Measurements from ENCODE around the gene SIX5. TPM values are rescaled to one million over a fixed set of nuclear protein-coding genes. Genes with fewer than 3 reads are reported as not detected.

The SIX5 gene
- total RNA-seq, 2 donors from 2014 or later = 41.6 to 46.4 TPM

DNA sequence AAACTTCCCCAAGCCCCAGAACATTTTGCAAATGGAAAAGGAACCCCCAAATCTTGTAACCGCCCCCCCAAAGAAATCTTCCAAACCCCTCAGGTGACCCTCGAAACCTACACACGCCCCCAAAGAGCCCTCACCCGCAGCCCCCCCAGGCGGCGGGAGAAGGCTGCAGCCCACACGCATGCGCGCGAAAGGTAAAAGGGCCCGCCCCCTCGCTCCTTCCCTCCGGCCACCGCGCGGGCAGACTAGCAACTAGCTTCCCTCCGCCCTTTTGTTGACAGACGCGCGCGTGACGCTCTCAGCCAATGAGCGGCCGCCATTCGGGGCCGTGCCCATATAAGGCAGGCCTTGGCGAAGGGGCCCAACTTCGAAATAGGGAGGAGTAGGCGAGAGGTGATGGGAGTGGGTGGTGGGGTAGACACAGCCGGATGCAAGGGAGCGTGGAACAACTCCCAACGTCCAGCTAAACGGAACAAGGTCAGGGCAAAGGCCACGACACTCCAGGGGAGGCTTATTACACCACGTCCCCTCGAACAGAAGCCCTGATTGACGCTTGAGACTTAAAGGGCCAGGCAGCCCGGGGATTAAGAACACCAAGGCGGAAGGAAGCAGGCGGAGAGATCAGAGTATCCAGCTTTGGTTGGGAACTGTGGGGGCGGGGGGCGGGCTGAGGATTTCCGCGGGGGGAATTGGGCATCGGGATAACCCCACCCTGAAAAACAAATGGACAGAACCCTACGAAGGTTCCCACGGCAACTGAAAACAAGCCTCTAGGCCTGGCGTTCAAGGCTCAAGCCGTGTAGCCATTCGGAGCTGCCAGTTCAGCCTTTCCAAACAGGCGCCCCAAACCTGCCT lies 51.7 kb downstream of the SIX5 start:
- Histone ChIP-seq H3K36me3 (ENCODE audit: control insufficient read depth, insufficient read depth, low read length) (peaks cover 24% of the 10 kb centered on the region), H3K4me1 (ENCODE audit: control insufficient read depth, insufficient read depth, low read length) (peaks cover 5% of the 10 kb centered on the region), H3K27ac (ENCODE audit: low read depth, low read length) (peak overlapping the region; percentile 89), H3K4me3 (ENCODE audit: low read length) (peak overlapping the region; percentile 91), H3K9me3 (ENCODE audit: control insufficient read depth, low read length) (no peaks in the 10 kb centered on the region), H3K9ac (ENCODE audit: extremely low read depth, low read length, poor library complexity, severe bottlenecking) (peak overlapping the region; percentile 95), H3K27me3 (ENCODE audit: control insufficient read depth, insufficient read depth, low read length, poor library complexity, severe bottlenecking) (no peaks in the 10 kb centered on the region)
- Mint-ChIP-seq H3K27me3 (ENCODE audit: insufficient read depth) (no peaks in the 10 kb centered on the region), H3K4me1 (peaks cover 26% of the 10 kb centered on the region), H3K36me3 (ENCODE audit: low read depth) (peaks cover 32% of the 10 kb centered on the region), H3K9me3 (no peaks in the 10 kb centered on the region), H3K4me3 (peak overlapping the region; percentile 92), H3K27ac (peak overlapping the region; percentile 99)
- TF ChIP-seq, protein P1, sequence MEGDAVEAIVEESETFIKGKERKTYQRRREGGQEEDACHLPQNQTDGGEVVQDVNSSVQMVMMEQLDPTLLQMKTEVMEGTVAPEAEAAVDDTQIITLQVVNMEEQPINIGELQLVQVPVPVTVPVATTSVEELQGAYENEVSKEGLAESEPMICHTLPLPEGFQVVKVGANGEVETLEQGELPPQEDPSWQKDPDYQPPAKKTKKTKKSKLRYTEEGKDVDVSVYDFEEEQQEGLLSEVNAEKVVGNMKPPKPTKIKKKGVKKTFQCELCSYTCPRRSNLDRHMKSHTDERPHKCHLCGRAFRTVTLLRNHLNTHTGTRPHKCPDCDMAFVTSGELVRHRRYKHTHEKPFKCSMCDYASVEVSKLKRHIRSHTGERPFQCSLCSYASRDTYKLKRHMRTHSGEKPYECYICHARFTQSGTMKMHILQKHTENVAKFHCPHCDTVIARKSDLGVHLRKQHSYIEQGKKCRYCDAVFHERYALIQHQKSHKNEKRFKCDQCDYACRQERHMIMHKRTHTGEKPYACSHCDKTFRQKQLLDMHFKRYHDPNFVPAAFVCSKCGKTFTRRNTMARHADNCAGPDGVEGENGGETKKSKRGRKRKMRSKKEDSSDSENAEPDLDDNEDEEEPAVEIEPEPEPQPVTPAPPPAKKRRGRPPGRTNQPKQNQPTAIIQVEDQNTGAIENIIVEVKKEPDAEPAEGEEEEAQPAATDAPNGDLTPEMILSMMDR (conservative IDR thresholded peaks at IDR 0.05) = no peak
- 1% methylated on average over 24 to 51 of the region's 51 CpGs for WGBS, 2 experiments (ENCODE audit: insufficient coverage in 1 of 2, insufficient read length in 1 of 2)
- peak; percentile 100 for DNase-seq

DNA sequence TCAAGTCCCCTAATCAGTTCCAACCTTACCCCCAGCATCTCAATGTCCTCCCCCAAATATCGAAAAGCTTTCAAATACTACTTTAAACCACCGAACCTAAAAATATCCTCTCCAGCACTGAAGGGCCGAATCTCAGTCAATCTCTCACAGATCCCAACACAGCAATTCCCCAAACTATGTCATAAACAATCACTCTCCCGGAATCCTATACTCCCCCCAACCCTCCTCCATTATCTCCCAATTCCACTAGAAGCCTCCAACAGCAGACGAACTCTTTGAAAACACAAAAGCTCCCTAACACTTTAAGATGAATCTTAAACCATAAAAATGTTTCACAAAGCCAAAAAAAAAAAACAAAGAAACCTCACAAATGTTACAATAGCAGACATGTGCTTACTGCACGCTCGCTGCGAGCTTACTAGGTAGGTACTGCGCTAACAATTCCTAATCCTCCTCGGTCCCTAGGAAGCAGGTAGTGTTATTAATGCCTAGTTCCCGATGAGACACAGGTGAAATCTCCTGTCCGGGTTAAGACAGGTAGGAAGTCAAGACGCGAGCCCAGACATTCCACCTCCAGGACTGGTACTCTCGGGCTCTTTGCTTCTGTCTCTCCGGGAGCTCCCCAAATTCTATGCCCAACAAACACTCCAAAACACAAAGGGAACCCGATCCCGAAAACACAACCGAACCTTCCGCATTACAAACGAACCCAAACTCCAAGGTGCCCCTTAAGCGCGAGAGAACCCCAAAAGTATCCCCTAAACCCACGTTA lies 52.5 kb downstream of the SIX5 start:
- peaks cover 26% of the 10 kb centered on the region for H3K4me1 Mint-ChIP-seq
- TF ChIP-seq, protein P1 (conservative IDR thresholded peaks at IDR 0.05) = peak; percentile 19
- H3K9ac ChIP-seq (ENCODE audit: extremely low read depth, low read length, poor library complexity, severe bottlenecking) = peak overlapping the region; percentile 95
- peak overlapping the region; percentile 91 for H3K4me3 ChIP-seq (ENCODE audit: low read length)
- peaks cover 30% of the 10 kb centered on the region for H3K36me3 Mint-ChIP-seq (ENCODE audit: low read depth)
- peak overlapping the region; percentile 92 for H3K4me3 Mint-ChIP-seq
- 5 to 12% methylated on average over 14 to 24 of the region's 24 CpGs for WGBS, 2 experiments (ENCODE audit: insufficient coverage in 1 of 2, insufficient read length in 1 of 2)
- DNase-seq = peak; percentile 66
- peaks cover 21% of the 10 kb centered on the region for H3K36me3 ChIP-seq (ENCODE audit: control insufficient read depth, insufficient read depth, low read length)
- H3K27me3 Mint-ChIP-seq (ENCODE audit: insufficient read depth) = no peaks in the 10 kb centered on the region
- H3K27me3 ChIP-seq (ENCODE audit: control insufficient read depth, insufficient read depth, low read length, poor library complexity, severe bottlenecking) = no peaks in the 10 kb centered on the region
- no peaks in the 10 kb centered on the region for H3K9me3 ChIP-seq (ENCODE audit: control insufficient read depth, low read length)
- peak overlapping the region; percentile 99 for H3K27ac Mint-ChIP-seq
- peak overlapping the region; percentile 65 for H3K27ac ChIP-seq (ENCODE audit: low read depth, low read length)
- H3K4me1 ChIP-seq (ENCODE audit: control insufficient read depth, insufficient read depth, low read length) = peaks cover 5% of the 10 kb centered on the region
- H3K9me3 Mint-ChIP-seq = no peaks in the 10 kb centered on the region

DNA sequence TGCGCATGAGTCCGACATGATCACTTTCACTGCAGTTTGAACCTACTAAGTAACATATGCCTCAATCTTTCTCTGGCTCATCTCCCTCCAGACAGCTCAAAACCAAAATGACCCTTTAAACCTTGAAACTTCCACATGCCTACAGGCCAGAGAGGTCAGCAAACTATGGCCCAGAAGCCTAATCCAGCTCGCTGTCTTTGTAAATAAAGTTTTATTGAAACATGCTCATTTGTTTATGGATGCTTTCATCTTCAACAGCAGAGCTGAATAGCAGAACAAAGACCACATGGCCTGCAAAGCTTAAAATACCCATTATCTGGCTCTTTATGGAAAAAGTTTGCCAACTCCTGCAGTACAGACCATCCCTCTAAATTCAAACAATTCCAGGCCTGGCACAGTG lies 53.9 kb downstream of the SIX5 start:
- Histone ChIP-seq H3K9ac (ENCODE audit: extremely low read depth, low read length, poor library complexity, severe bottlenecking) (no peak overlapping the region), H3K36me3 (ENCODE audit: control insufficient read depth, insufficient read depth, low read length) (peaks cover 23% of the 10 kb centered on the region), H3K27ac (ENCODE audit: low read depth, low read length) (no peak overlapping the region), H3K4me3 (ENCODE audit: low read length) (no peak overlapping the region), H3K27me3 (ENCODE audit: control insufficient read depth, insufficient read depth, low read length, poor library complexity, severe bottlenecking) (no peaks in the 10 kb centered on the region), H3K9me3 (ENCODE audit: control insufficient read depth, low read length) (no peaks in the 10 kb centered on the region), H3K4me1 (ENCODE audit: control insufficient read depth, insufficient read depth, low read length) (peaks cover 5% of the 10 kb centered on the region)
- no peak overlapping the region for H3K4me3 Mint-ChIP-seq
- peaks cover 31% of the 10 kb centered on the region for H3K36me3 Mint-ChIP-seq (ENCODE audit: low read depth)
- peak overlapping the region; percentile 59 for H3K27ac Mint-ChIP-seq
- peaks cover 26% of the 10 kb centered on the region for H3K4me1 Mint-ChIP-seq
- 88 to 99% methylated on average over 2 to 3 of the region's 3 CpGs for WGBS, 2 experiments (ENCODE audit: insufficient coverage in 1 of 2, insufficient read length in 1 of 2)
- no peaks in the 10 kb centered on the region for H3K27me3 Mint-ChIP-seq (ENCODE audit: insufficient read depth)
- TF ChIP-seq, protein P1 (conservative IDR thresholded peaks at IDR 0.05) = no peak
- no peak for DNase-seq
- H3K9me3 Mint-ChIP-seq = no peaks in the 10 kb centered on the region

Other genes with a start within 250 kb of the SIX5 start
- 10 to 100 TPM; 12.9 to 15.4 TPM for gene OPA3, start 184.4 kb downstream of the SIX5 start, total RNA-seq
- not detected for gene GPR4, start 167.0 kb downstream of the SIX5 start, total RNA-seq
- 10 to 100 TPM; 42.9 to 79.3 TPM for gene EML2, start 129.9 kb downstream of the SIX5 start, total RNA-seq
- gene GIPR, start 101.0 kb downstream of the SIX5 start, total RNA-seq = 10 to 100 TPM; 10.8 to 14.6 TPM
- gene SNRPD2, start 77.3 kb downstream of the SIX5 start, total RNA-seq = 100 to 1,000 TPM; 644 to 654 TPM
- 10 to 100 TPM; 11.0 to 15.9 TPM for gene QPCTL, start 76.6 kb downstream of the SIX5 start, total RNA-seq
- gene FBXO46, start 38.4 kb downstream of the SIX5 start, total RNA-seq = 10 to 100 TPM; 36.5 to 42.8 TPM
- gene MEIOSIN, start 35.8 kb downstream of the SIX5 start, total RNA-seq = not detected
- gene DMPK, start 13.2 kb upstream of the SIX5 start, total RNA-seq = 10 to 100 TPM; 58.8 to 75.9 TPM
- gene DMWD, start 23.6 kb upstream of the SIX5 start, total RNA-seq = 10 to 100 TPM; 86.4 to 86.9 TPM
- gene RSPH6A, start 46.1 kb upstream of the SIX5 start, total RNA-seq = under 1 TPM; 0.53 TPM
- 100 to 1,000 TPM; 104 to 119 TPM for gene SYMPK, start 93.9 kb upstream of the SIX5 start, total RNA-seq
- 10 to 100 TPM; 54.2 to 58.1 TPM for gene FOXA3, start 95.1 kb upstream of the SIX5 start, total RNA-seq
- 10 to 100 TPM; 23.8 to 30.3 TPM for gene IRF2BP1, start 116.9 kb upstream of the SIX5 start, total RNA-seq
- 10 to 100 TPM; 13.6 to 19.9 TPM for gene MYPOP, start 133.4 kb upstream of the SIX5 start, total RNA-seq
- gene NANOS2, start 145.5 kb upstream of the SIX5 start, total RNA-seq = not detected
- under 1 TPM; 0.64 to 0.91 TPM for gene NOVA2, start 204.6 kb upstream of the SIX5 start, total RNA-seq
- gene CCDC61, start 226.2 kb upstream of the SIX5 start, total RNA-seq = 10 to 100 TPM; 23.2 to 23.6 TPM

All from endodermal cell (in vitro differentiated cells).